Gastroesophageal sphincter (tissue), 3 donors: ENCODE measurements around the gene MLLT1.

Experiments
- POLR2A ChIP-seq, 2 donors: fragments of 450-650 bp; IDR thresholded peaks; one replicate each; pipeline ENCODE4 v1.6.1; 2017; ENCODE audit warnings: antibody characterized with exemption in 2 of 2, mild to moderate bottlenecking in 2 of 2, moderate library complexity in 1 of 2
- TF ChIP-seq, protein P1 (sequence below), 4 experiments: fragments of 200-600 bp in 2 of 4; fragments of 450-650 bp in 2 of 4; sonication (generic) in 1 of 4; IDR thresholded peaks; one replicate each; pipeline ENCODE4 v1.5.1; 2017 to 2019; ENCODE audit warnings: antibody characterized with exemption in 4 of 4, mild to moderate bottlenecking in 2 of 4, moderate library complexity in 2 of 4

DNA sequence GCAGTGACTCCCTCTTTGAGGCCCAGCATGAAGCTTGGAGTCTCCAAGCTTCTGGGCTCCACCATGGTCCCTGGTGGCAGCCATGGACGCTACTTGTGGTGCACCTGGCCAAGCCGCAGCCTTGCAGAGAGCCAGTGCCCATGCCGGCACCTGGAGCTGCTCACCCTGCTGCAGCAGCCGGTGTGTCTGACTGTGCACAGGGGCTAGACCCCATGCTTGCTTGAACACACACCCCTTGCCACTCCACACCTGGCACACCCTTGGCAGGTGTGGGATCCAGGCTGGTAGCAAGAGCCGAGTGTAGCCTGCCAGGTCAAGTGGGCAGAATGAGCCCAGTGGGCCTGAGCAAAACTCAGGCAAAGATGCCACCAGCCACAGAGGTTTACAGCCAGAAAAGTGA, 18.6 kb upstream of the MLLT1 start:
- no peak for TF ChIP-seq POLR2A (IDR thresholded peaks at IDR 0.05)
- TF ChIP-seq, protein P1, sequence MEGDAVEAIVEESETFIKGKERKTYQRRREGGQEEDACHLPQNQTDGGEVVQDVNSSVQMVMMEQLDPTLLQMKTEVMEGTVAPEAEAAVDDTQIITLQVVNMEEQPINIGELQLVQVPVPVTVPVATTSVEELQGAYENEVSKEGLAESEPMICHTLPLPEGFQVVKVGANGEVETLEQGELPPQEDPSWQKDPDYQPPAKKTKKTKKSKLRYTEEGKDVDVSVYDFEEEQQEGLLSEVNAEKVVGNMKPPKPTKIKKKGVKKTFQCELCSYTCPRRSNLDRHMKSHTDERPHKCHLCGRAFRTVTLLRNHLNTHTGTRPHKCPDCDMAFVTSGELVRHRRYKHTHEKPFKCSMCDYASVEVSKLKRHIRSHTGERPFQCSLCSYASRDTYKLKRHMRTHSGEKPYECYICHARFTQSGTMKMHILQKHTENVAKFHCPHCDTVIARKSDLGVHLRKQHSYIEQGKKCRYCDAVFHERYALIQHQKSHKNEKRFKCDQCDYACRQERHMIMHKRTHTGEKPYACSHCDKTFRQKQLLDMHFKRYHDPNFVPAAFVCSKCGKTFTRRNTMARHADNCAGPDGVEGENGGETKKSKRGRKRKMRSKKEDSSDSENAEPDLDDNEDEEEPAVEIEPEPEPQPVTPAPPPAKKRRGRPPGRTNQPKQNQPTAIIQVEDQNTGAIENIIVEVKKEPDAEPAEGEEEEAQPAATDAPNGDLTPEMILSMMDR (IDR thresholded peaks at IDR 0.05), result no peak
